CD4-positive, alpha-beta T cell treated with Interleukin-21 for 1 hour (primary cell): Measurements from ENCODE around the gene GREM1.

ENCODE experiments used
- DNase-seq: peaks from one replicate; pipeline ENCODE4 v3.0.0-alpha.2; 2020

GREM1 gene

GRCh38 chr15:32792436-32792835, 74.6 kb downstream of the GREM1 start:
- DNase-seq = no peak
